GM12874 (cell line): ENCODE data around the gene PLEKHA1.

Experiments used
- CTCF ChIP-seq: IDR thresholded peaks from 2 replicates; pipeline ENCODE4 v1.5.1; 2011; ENCODE audit warnings: low read depth, mild to moderate bottlenecking, control low read depth, low read length, moderate library complexity; ENCODE audit not compliant: insufficient read depth

Gene PLEKHA1

GRCh38 chr10:122342293-122343134 lies 32.0 kb upstream of the PLEKHA1 start:
- TF ChIP-seq CTCF: peak; percentile 57; the same call in 1 of the 2 replicates

GRCh38 chr10:122343135-122343800 lies 31.2 kb upstream of the PLEKHA1 start:
- no peak for TF ChIP-seq CTCF

GRCh38 chr10:122343936-122344335 lies 30.6 kb upstream of the PLEKHA1 start:
- TF ChIP-seq CTCF: no peak

- no peak for TF ChIP-seq CTCF
Observed at GRCh38 chr10:122344741-122345258, 29.7 kb upstream of the PLEKHA1 start.

GRCh38 chr10:122346326-122346950 lies 28.1 kb upstream of the PLEKHA1 start:
- no peak for TF ChIP-seq CTCF

- TF ChIP-seq CTCF: no peak
Observed at GRCh38 chr10:122347170-122347841, 27.2 kb upstream of the PLEKHA1 start.
